ENCODE results near the gene FOXD1.

The FOXD1 gene

GRCh38 chr5:73441378-73441777, 7.2 kb downstream of the FOXD1 start:
- DNase-seq (ENCODE audit: low read depth in 2 of 2) = no peak

- no peak for DNase-seq (ENCODE audit: low read depth in 2 of 2)
Observed at GRCh38 chr5:73440262-73440661, 8.3 kb downstream of the FOXD1 start.

GRCh38 chr5:73438645-73439470, 9.7 kb downstream of the FOXD1 start:
- no peak for DNase-seq (ENCODE audit: low read depth in 2 of 2)

- DNase-seq (ENCODE audit: low read depth in 2 of 2) = no peak
Observed at GRCh38 chr5:73437777-73438644, 10.6 kb downstream of the FOXD1 start.

GRCh38 chr5:73437101-73437776, 11.3 kb downstream of the FOXD1 start:
- no peak for DNase-seq (ENCODE audit: low read depth in 2 of 2)

- no peak for DNase-seq (ENCODE audit: low read depth in 2 of 2)
Observed at GRCh38 chr5:73436535-73437100, 12.0 kb downstream of the FOXD1 start.

- DNase-seq (ENCODE audit: low read depth in 2 of 2) = no peak
Observed at GRCh38 chr5:73435759-73436534, 12.6 kb downstream of the FOXD1 start.

GRCh38 chr5:73434907-73435306, 13.7 kb downstream of the FOXD1 start:
- DNase-seq (ENCODE audit: low read depth in 2 of 2) = no peak

- DNase-seq (ENCODE audit: low read depth in 2 of 2) = no peak
Observed at GRCh38 chr5:73434461-73434860, 14.1 kb downstream of the FOXD1 start.

- no peak for DNase-seq (ENCODE audit: low read depth in 2 of 2)
Observed at GRCh38 chr5:73433982-73434342, 14.6 kb downstream of the FOXD1 start.

GRCh38 chr5:73433272-73433981, 15.2 kb downstream of the FOXD1 start:
- DNase-seq (ENCODE audit: low read depth in 2 of 2) = no peak

GRCh38 chr5:73431204-73431851, 17.2 kb downstream of the FOXD1 start:
- DNase-seq (ENCODE audit: low read depth in 2 of 2) = no peak

GRCh38 chr5:73426034-73426433, 22.5 kb downstream of the FOXD1 start:
- DNase-seq (ENCODE audit: low read depth in 2 of 2) = no peak

GRCh38 chr5:73424556-73424977, 24.0 kb downstream of the FOXD1 start:
- no peak for DNase-seq (ENCODE audit: low read depth in 2 of 2)

- DNase-seq (ENCODE audit: low read depth in 2 of 2) = no peak
Observed at GRCh38 chr5:73422164-73422563, 26.4 kb downstream of the FOXD1 start.

GRCh38 chr5:73420666-73421065, 27.9 kb downstream of the FOXD1 start:
- DNase-seq (ENCODE audit: low read depth in 2 of 2) = no peak

- DNase-seq (ENCODE audit: low read depth in 2 of 2) = no peak
Observed at GRCh38 chr5:73419465-73420390, 28.8 kb downstream of the FOXD1 start.

GRCh38 chr5:73419117-73419464, 29.5 kb downstream of the FOXD1 start:
- DNase-seq (ENCODE audit: low read depth in 2 of 2) = no peak

- no peak for DNase-seq (ENCODE audit: low read depth in 2 of 2)
Observed at GRCh38 chr5:73418244-73418691, 30.3 kb downstream of the FOXD1 start.
